GM12872 (cell line): Measurements from ENCODE around the gene LIG3.

Source experiments
- TF ChIP-seq, protein P1 (sequence below): IDR thresholded peaks from 3 replicates; pipeline ENCODE4 v1.5.1; 2011; ENCODE audit warnings: low read depth, mild to moderate bottlenecking, low read length, moderate library complexity; ENCODE audit not compliant: insufficient read depth

LIG3 gene

GRCh38 chr17:35003778-35004177 lies 23.5 kb downstream of the LIG3 start:
- TF ChIP-seq, protein P1, sequence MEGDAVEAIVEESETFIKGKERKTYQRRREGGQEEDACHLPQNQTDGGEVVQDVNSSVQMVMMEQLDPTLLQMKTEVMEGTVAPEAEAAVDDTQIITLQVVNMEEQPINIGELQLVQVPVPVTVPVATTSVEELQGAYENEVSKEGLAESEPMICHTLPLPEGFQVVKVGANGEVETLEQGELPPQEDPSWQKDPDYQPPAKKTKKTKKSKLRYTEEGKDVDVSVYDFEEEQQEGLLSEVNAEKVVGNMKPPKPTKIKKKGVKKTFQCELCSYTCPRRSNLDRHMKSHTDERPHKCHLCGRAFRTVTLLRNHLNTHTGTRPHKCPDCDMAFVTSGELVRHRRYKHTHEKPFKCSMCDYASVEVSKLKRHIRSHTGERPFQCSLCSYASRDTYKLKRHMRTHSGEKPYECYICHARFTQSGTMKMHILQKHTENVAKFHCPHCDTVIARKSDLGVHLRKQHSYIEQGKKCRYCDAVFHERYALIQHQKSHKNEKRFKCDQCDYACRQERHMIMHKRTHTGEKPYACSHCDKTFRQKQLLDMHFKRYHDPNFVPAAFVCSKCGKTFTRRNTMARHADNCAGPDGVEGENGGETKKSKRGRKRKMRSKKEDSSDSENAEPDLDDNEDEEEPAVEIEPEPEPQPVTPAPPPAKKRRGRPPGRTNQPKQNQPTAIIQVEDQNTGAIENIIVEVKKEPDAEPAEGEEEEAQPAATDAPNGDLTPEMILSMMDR, result no peak

DNA sequence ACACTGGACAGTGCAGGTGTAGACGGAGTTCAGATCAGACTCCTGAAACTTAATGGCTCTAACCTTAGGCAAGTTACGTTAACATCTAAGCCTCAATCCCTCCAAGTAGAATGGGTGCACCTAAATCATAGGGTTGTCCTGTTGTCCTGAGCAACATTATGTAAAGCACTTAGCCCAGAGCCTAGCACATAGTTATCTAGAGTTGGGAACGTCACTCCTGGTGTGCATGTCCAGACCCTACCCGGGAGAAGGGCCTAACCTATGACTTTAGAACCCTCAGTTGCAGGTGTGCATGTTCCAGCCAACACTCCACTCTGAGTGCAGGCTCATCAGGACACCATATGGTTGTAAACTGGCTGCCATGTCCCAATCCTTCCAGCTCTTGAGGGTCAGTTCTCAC lies 26.0 kb downstream of the LIG3 start:
- TF ChIP-seq, protein P1, result no peak

- TF ChIP-seq, protein P1, result no peak
Observed at GRCh38 chr17:35006961-35007360, 26.6 kb downstream of the LIG3 start.

GRCh38 chr17:35010093-35010492 lies 29.8 kb downstream of the LIG3 start:
- TF ChIP-seq, protein P1, result no peak

- TF ChIP-seq, protein P1, result no peak
Observed at GRCh38 chr17:35011671-35012216, 31.4 kb downstream of the LIG3 start.

DNA sequence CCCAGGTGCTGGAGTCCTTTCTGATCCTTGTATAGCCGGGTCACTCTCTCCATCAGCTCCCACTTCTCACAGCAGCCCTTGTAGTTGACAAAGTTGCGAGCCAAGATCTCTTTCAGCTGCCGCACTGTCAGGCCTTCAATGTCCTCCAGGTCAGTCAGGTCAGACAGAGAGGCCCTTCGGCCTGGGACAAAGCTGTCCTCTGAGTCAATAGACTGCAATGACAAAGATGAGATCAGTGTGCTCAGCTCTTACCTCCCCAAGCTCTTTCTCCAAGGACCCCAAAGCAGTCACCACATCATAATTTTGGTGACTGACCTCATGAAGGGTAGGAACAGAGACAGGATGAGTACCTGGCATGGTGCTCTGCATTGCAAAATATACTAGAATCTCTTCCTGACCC lies 36.1 kb downstream of the LIG3 start:
- TF ChIP-seq, protein P1, result no peak

- TF ChIP-seq, protein P1, result no peak
Observed at GRCh38 chr17:35017021-35017420, 36.7 kb downstream of the LIG3 start.
